C4-2B (cell line): Measurements from ENCODE around the gene TTC16.

Experiments
- CTCF ChIP-seq: fragments of 450-650 bp; conservative IDR thresholded peaks from 2 replicates; pipeline ENCODE4 v1.5.1; 2017; ENCODE audit warnings: mild to moderate bottlenecking
- ZFX ChIP-seq: fragments of 450-650 bp; IDR thresholded peaks from 2 replicates; pipeline ENCODE4 v1.6.1; 2017

GRCh38 chr9:127698985-127699670 lies 16.8 kb upstream of the TTC16 start:
- TF ChIP-seq CTCF: no peak
- no peak for TF ChIP-seq ZFX
